IMR-90 (cell line): ENCODE results near the gene CLDN18. TPM values are rescaled to one million over a fixed set of nuclear protein-coding genes. Genes with fewer than 3 reads are reported as not detected.

Experiments used
- BHLHE40 ChIP-seq: fragments of 150-350 bp; IDR thresholded peaks from 2 replicates; pipeline ENCODE4 v1.6.1; 2016; ENCODE audit warnings: mild to moderate bottlenecking, low read depth, low read length
- CHD1 ChIP-seq: IDR thresholded peaks from 2 replicates; pipeline ENCODE4 v1.6.1; 2012; ENCODE audit warnings: low read depth, low read length, improper control_type of control experiment
- ELK1 ChIP-seq: fragments of 150-350 bp; IDR thresholded peaks from 2 replicates; pipeline ENCODE4 v1.6.1; 2016; ENCODE audit warnings: low read depth, mild to moderate bottlenecking, low read length, moderate library complexity, borderline replicate concordance
- MAZ ChIP-seq: IDR thresholded peaks from 2 replicates; pipeline ENCODE4 v1.6.1; 2012; ENCODE audit warnings: low read depth, mild to moderate bottlenecking, low read length, improper control_type of control experiment, moderate library complexity, borderline replicate concordance
- POLR2A ChIP-seq: IDR thresholded peaks from 2 replicates; pipeline ENCODE4 v1.6.1; 2012; ENCODE audit warnings: mild to moderate bottlenecking, low read depth, low read length
- RCOR1 ChIP-seq: IDR thresholded peaks from 2 replicates; pipeline ENCODE4 v1.6.1; 2012; ENCODE audit warnings: mild to moderate bottlenecking, low read length, improper control_type of control experiment; ENCODE audit not compliant: insufficient replicate concordance
- polyA plus RNA-seq, 3 experiments: library from polyadenylated mRNA; depleted of rRNA; stranded (reverse); fragments of >200 nt; gene quantifications; 2 replicates each; pipeline ENCODE4 v1.2.3, GENCODE V29; 2012; ENCODE audit warnings: low replicate concordance in 1 of 3
- total RNA-seq: library from RNA; depleted of rRNA; stranded (reverse); fragments of >200 nt; gene quantifications from 2 replicates; pipeline ENCODE4 v1.2.3, GENCODE V29; 2012

The CLDN18 gene
- total and polyA plus RNA-seq, 2 of the 4 experiments (the other 2 are of a cell fraction) = not detected

DNA sequence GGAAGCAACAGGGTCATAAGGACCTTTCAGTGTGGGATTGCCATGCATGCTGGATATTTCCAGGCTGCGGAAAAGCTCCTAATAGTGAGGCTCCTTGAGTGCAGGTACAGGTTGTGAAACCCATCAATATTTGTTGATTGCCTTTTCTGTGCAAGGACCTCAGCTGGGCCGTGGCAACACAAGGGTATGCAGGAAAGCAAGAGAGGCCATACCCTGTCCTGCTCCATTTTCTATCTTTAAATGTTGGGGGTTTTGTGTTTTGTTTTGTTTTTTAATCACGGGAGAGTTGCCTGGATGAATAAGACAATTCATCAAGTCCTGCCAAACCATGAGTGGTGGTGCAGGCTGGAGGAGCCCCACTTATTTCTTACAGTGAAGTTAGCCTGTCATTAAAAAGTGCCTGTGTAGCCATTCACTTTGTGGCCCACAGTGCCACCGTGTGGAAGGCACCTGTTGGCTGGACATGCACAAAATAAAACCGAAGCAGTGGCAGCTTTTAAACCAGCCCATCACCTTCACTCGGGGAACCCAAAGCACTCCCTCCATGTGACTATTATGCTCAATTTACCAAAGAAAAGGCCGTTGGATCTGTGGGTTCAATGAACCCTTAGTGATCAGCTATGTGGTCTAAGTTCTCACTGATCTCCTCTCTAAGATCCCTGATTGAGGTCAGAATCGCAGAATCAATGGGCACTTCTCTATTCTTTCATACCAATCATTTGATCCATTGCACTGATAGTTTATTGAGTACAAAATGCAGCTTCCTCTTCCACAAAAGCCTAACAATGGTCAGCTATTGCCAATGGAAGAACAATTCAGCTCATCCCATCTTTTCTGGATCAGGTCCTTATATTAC lies 42.2 kb downstream of the CLDN18 start (continued):
- no peak for TF ChIP-seq RCOR1
- TF ChIP-seq ELK1 = no peak
- TF ChIP-seq MAZ = no peak
- TF ChIP-seq POLR2A = no peak
- TF ChIP-seq BHLHE40 = no peak
- TF ChIP-seq CHD1 = no peak
